ENCODE data around the gene ACLY.

Gene ACLY

GRCh38 chr17:41957869-41958439 is 39.2 kb upstream of the ACLY start:
- no peaks in the 10 kb centered on the region for H4K20me1 ChIP-seq (ENCODE audit: insufficient read depth, low read length)
- H3F3A ChIP-seq (ENCODE audit: insufficient read depth, low read length) = no peaks in the 10 kb centered on the region
- H3K4me1 ChIP-seq (ENCODE audit: insufficient read depth, low read length, severe bottlenecking) = peaks cover 5% of the 10 kb centered on the region
- no peak overlapping the region for H2AFZ ChIP-seq (ENCODE audit: low read length)
- no peak for TF ChIP-seq EZH2 (IDR thresholded peaks at IDR 0.05; ENCODE audit: borderline replicate concordance, low read length)
- TF ChIP-seq CTCF (IDR thresholded peaks at IDR 0.05; ENCODE audit: low read length) = no peak
- H3K9me3 ChIP-seq (ENCODE audit: low read length) = no peaks in the 10 kb centered on the region
- no peak overlapping the region for H3K27ac ChIP-seq (ENCODE audit: low read depth, low read length, poor library complexity, severe bottlenecking)
- no peaks in the 10 kb centered on the region for H3K79me2 ChIP-seq (ENCODE audit: insufficient read depth, low read length)
- H3K4me3 ChIP-seq (ENCODE audit: low read depth, low read length, poor library complexity, severe bottlenecking) = no peak overlapping the region
- no peak overlapping the region for H3K4me2 ChIP-seq (ENCODE audit: low read length)
- no peak overlapping the region for H3K9ac ChIP-seq (ENCODE audit: low read length)
- H3K27me3 ChIP-seq (ENCODE audit: insufficient read depth, low read length) = no peaks in the 10 kb centered on the region
- H3K36me3 ChIP-seq (ENCODE audit: insufficient read depth, low read length) = no peaks in the 10 kb centered on the region
- no peaks in the 10 kb centered on the region for H3K9me2 ChIP-seq (ENCODE audit: low read depth, low read length)

GRCh38 chr17:41957031-41957868 is 38.5 kb upstream of the ACLY start:
- Histone ChIP-seq H3K27me3 (ENCODE audit: insufficient read depth, low read length) (no peaks in the 10 kb centered on the region), H4K20me1 (ENCODE audit: insufficient read depth, low read length) (no peaks in the 10 kb centered on the region), H3K9me3 (ENCODE audit: low read length) (no peaks in the 10 kb centered on the region), H3K36me3 (ENCODE audit: insufficient read depth, low read length) (no peaks in the 10 kb centered on the region), H3K9me2 (ENCODE audit: low read depth, low read length) (no peaks in the 10 kb centered on the region), H3K4me1 (ENCODE audit: insufficient read depth, low read length, severe bottlenecking) (peaks cover 5% of the 10 kb centered on the region), H2AFZ (ENCODE audit: low read length) (no peak overlapping the region), H3K4me2 (ENCODE audit: low read length) (no peak overlapping the region), H3K27ac (ENCODE audit: low read depth, low read length, poor library complexity, severe bottlenecking) (no peak overlapping the region), H3K4me3 (ENCODE audit: low read depth, low read length, poor library complexity, severe bottlenecking) (no peak overlapping the region), H3K79me2 (ENCODE audit: insufficient read depth, low read length) (no peaks in the 10 kb centered on the region), H3K9ac (ENCODE audit: low read length) (no peak overlapping the region), H3F3A (ENCODE audit: insufficient read depth, low read length) (no peaks in the 10 kb centered on the region)
- TF ChIP-seq EZH2 (IDR thresholded peaks at IDR 0.05; ENCODE audit: borderline replicate concordance, low read length) (no peak), CTCF (IDR thresholded peaks at IDR 0.05; ENCODE audit: low read length) (no peak)

GRCh38 chr17:41956522-41956921 is 37.8 kb upstream of the ACLY start:
- Histone ChIP-seq H2AFZ (ENCODE audit: low read length) (no peak overlapping the region), H3K27me3 (ENCODE audit: insufficient read depth, low read length) (no peaks in the 10 kb centered on the region)

More at GRCh38 chr17:41956522-41956921, 37.8 kb upstream of the ACLY start:
- Histone ChIP-seq H3K9me2 (ENCODE audit: low read depth, low read length) (no peaks in the 10 kb centered on the region), H3K9ac (ENCODE audit: low read length) (no peak overlapping the region), H3K4me1 (ENCODE audit: insufficient read depth, low read length, severe bottlenecking) (peaks cover 5% of the 10 kb centered on the region), H3F3A (ENCODE audit: insufficient read depth, low read length) (no peaks in the 10 kb centered on the region), H3K27ac (ENCODE audit: low read depth, low read length, poor library complexity, severe bottlenecking) (no peak overlapping the region), H3K4me3 (ENCODE audit: low read depth, low read length, poor library complexity, severe bottlenecking) (no peak overlapping the region), H4K20me1 (ENCODE audit: insufficient read depth, low read length) (no peaks in the 10 kb centered on the region), H3K36me3 (ENCODE audit: insufficient read depth, low read length) (no peaks in the 10 kb centered on the region), H3K79me2 (ENCODE audit: insufficient read depth, low read length) (no peaks in the 10 kb centered on the region), H3K4me2 (ENCODE audit: low read length) (no peak overlapping the region), H3K9me3 (ENCODE audit: low read length) (no peaks in the 10 kb centered on the region)
- TF ChIP-seq EZH2 (IDR thresholded peaks at IDR 0.05; ENCODE audit: borderline replicate concordance, low read length) (no peak), CTCF (IDR thresholded peaks at IDR 0.05; ENCODE audit: low read length) (no peak)

Data from OCI-LY1 (cell line).